HG03521 (cell line): ENCODE results near the gene DHRSX.
"Not testable (repeated sequence)": the region's sequence is repeated elsewhere in the genome, so short reads cannot be mapped to it uniquely, and the experiment has no call there.

ENCODE experiments used
- ATAC-seq: cut with Tn5 transposase; IDR thresholded peaks from one replicate; pipeline ENCODE4 v1.9.1; 2021; ENCODE audit warnings: mild to moderate bottlenecking, moderate library complexity; ENCODE audit not compliant: unreplicated experiment

Gene DHRSX

DNA sequence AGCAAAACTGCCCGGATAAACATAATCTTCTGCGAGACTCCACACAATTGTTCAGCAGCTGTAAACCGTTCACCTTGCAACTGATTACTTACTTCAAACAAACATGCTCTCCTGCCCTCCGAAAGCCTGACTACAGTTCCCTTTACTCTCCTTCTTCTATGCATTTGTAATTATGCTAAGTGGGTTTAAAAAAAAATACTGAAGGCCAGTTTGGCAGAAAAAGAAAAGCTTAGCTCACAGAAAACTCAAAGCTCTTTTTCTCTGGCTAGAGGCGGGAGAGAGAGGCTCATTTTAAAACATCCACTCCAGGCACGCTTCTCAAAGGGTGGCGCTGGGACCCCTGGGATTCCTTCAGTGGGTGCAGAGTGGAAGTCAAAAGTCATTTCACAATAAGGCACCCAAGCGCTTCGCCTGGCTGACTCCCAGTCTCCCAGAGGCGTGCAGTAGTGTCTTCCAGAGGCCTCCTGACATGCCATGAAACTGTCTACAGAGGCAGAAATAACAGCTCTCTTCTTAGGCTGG, 1.9 kb downstream of the DHRSX start:
- ATAC-seq = no peak

DNA sequence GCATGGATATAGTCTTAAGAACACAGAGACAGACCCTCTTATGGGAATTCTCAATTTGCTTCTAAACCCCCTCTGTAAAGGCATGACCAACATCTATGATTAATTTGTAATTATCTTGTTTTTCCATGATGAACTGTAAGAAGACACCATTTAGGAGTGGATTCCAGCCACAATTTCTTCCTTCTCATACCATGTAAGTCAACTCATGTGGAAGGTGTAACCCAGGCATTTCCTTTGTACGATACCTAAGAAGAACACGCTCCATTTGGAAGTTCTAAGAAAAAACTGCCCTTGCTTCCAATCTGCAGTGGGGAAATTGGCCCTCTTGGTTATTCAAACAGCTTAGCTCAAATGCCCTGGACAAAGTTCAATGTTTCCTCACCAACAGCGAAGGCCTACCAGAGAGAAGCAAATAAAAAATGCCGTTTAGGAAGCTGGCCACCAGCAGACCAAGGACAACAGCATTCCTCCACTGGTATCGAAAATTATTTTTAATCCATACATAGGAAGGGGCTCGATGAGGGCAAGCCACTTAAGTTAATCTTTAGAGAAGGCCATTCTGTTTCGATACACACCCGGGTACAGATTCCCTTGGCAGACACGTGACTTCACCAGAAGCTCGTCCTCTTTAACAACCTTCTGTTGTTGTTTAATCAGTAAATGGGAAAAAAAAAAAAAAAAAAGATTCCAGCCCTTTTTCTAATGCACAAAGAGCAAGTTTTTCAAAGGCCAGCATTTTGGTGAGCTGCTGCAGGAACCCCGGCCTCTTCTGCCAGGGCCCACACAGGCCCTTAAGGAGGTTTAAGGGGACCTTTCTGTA, 2.6 kb downstream of the DHRSX start:
- ATAC-seq = no peak

DNA sequence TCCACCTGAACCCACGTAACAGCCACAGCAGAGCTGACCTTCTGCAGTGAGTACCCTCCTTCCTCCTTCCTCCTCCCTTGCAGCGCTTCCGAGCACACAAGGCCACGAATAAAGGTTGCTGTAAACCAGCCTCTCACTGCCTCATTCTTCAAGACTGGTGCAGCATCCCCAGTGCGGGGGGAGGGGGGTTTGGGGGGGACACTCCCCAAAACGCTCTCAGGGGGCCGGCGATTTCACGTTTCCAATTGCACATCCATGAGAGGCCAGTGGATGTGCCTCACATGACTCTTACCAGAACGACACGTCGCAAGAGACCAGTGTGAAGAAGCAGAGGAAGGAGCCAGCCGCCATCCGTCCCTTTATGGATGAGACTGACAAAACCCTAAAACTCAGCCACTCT, 5.2 kb downstream of the DHRSX start:
- no peak for ATAC-seq

GRCh38 chrX:2492531-2493218, 8.1 kb downstream of the DHRSX start:
- no peak for ATAC-seq

- no peak for ATAC-seq
These were observed 10.1 kb downstream of the DHRSX start for GRCh38 chrX:2490634-2491033.

DNA sequence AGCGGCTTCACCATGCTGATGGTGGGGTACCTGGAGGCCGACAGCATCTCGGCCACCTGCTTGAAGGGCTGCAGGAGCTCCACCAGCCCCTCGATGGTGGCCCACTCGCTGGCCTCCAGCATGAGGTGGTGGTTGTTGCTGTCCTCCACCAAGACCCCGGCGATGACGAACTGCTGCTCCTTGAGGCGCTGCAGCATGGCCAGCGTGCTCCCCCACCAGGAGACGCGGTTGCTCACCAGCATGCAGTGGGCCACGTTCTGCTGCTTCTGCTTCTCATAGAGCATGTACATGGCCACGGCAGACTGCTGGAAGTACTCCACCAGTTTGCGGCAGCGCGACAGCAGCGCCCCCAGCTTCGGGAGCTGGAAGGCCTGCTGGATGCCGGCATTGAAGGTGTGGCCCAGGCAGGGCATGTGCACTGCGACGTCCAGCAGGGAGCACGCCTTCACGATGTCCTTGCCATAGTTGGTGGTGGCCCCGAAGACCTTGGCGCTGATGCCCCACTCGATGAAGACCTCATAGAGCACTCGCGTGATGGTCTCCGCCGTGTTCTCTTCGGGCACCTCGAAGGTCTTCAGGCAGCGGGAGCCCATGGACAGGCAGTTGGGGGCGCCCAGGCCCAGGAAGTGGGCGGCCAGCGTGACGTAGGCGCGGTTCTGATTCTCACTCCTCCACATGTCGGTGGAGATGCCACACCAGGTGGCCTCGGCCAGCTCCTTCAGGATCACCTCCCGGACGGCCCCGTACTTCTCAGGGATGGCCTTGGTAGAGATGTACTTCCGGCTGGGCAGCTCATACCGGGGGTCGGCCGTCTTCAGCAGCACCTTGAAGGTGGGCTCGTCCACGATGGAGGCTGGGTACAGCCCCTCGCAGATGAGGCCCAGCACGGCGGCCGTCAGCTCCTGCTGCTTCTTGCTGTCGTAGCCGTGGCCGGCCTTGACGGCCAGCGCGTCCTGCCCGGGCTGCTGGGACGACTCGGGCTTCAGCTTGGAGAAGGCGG, 11.0 kb downstream of the DHRSX start:
- ATAC-seq = no peak

GRCh38 chrX:2488621-2489285, 12.0 kb downstream of the DHRSX start:
- ATAC-seq = no peak

- ATAC-seq = no peak
These were observed 13.4 kb downstream of the DHRSX start for GRCh38 chrX:2487366-2487765.

DNA sequence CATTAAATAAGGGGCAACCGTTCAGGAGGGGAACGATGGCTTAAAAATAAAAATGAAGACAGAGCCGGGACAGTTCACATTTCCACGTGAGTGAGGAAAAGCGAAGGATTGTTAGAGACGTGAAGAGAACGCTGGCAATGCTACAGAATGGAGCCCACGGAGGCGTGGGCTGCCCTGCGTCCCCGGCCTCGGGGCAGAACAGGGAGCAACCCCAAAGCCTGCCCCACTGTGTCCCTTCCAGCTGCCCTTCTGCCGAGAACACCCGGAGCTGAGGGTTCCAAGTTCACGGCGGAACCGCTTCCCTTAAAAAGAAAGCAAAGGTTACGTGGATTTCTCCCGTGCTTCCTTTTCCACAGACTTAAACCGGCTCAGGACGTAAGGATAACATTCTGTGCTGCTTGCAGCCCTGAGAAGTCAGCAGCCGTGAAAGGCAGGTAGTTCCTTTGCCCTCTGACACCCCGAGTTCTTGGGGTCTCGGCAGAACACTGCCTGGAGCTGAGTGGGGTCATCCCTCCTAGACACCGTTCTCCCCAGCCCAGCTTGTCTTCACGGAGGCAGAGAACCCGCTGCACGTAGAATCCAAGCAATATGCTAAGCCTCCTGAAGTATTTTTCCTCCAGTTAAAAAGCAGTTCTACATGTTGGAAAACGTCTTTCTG, 14.2 kb downstream of the DHRSX start:
- no peak for ATAC-seq

DNA sequence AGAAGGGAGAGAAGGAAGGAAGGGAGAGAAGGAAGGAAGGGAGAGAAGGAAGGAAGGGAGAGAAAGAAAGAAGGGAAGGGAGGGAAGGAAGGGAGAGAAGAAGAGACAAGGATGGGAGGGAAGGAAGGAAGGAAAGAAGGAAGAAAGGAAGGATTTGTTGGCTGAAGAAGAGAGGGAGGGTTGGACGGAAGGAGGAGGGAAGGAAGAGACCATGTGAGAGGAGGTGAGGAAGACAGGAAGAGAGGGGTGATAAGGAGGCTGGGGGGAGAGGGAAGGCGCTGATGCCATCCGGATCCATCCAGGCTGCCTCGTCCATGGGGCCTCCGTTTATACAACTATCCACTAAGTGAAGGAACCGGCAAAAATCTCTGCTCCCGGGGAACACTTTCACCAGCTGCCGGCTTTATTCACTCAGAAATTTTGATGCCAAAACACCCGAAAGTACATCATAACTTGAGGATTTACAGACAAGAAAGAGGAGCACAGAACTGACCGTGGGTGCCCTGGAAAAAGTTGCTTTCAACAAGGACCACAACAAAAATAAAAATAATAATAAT, 14.9 kb downstream of the DHRSX start:
- no peak for ATAC-seq

DNA sequence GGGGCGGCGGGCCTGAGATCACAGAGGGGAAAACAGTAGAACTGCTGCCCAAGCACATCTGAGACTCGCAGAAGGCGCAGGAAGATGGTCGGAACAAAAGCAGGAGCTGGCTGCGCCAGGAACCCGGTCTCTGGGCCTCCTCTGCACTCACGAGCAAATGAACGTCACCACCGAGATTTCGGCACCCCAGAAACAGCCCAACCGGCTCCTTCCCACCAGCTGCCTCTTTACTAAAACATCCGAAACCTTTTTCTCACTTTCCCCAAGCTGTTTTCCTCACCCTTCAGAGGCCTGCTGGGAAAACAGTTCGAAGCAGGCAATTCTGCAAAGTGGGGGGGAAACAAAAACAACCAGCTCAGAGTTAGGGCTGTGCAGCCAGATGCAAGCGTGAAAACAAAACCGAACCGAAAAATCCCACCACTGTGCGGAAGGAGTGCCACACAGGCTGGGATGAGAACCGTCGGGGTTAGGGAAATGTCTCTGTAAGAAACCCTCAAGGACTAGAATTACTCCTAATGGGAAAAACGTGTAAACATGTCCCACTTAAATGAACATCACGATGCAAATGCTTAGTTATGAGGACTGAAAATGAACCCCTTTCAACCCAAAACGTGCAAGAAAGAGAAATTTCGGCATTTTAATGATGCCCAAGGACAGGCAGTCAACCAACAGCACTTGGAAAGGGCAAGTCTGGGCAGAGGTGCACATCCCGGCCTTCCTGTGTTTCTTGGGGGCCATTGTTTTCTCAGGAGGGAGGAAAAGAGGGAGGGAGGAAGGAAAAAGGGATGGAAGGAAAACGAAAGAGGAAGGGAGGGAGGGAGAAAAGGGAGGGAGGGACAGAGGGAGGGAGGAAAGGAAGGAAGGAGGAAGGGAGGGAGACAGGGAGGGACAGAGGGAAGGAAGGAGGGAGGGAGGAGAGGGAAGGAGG, 15.8 kb downstream of the DHRSX start:
- ATAC-seq = no peak

DNA sequence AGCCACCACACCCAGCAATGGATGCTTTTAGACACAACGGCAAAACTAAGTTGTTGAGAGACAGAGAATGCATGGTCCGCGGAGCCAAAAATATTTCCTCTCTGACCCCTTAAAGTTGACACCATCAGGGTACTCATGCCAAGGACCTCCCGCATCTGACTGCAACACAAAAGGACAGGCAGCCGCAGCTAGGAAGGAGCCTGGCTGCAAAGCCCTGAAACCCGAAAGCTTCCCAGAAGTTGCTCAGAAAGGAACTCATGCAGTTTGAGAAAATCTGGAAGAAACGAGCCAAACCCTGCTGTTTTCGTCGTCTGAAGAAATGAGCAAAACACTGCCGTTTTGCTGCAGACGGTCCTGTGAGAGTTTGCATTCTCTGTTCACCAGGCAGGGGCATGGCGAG, 16.5 kb downstream of the DHRSX start:
- no peak for ATAC-seq

DNA sequence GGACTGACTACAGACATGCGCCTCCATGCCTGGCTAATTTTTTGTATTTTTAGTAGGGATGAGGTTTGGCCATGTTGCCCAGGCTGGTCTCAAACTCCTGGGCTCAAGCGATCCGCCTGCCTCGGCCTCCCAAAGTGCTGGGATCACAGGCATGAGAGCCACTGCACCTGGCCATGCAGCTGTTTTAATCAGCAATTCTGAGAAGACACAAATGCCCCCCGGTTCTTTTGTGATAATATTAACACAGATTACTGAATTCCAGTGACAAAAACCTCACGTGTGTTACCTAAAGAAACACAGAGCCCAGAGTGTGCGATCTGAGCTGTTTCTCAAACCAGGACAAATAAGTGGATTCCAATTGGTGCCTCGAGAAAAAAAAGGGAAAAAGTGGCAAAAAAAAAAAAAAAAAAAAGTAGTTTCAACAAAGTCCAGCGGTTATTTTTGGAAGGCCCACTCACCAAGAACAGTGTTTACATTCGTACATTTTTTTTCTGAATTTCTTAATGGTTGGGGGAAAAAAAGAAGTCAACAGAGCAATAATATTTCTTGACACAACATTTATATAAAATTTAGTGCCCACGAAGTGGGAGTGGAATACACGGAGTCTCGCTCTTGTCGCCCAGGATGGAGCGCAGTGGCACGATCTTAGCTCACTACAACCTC, 17.2 kb downstream of the DHRSX start:
- ATAC-seq = no peak

DNA sequence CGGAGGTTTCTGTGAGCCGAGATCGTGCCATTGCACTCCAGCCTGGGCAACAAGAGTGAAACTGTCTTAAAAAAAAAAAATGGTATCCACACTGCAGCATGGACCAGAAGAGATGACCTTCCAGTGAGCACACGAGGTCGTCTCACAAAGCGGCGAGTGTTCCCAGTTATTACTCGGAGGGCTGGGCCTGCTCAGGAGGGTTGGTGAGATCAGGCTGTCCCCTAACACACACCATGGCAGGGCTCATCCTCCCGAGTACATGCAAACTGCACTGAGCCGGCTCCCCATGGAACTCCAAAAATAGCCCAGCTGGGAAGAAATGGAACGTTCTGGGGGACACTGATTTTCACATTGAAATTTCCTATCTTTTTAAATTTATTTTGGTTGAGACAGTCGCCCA, 19.2 kb downstream of the DHRSX start:
- ATAC-seq = not testable (repeated sequence)

DNA sequence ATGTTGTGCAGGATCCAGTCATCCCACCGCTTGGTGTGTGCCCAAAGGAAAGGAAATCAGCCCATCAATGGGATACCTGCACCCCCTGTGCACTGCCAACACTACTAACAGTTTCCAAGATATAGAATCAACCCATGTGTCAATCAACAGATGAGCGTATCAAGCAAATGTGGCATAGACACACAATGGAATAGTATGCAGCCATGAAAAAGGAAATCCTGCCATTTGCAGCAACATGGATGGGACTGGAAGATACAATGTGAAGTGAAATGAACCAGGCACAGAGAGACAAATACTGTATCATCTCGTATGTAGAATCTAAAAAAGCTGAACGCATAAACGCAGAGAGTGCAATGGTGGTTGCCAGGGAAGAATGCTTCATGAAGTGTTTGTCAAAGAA, 20.8 kb downstream of the DHRSX start:
- not testable (repeated sequence) for ATAC-seq

DNA sequence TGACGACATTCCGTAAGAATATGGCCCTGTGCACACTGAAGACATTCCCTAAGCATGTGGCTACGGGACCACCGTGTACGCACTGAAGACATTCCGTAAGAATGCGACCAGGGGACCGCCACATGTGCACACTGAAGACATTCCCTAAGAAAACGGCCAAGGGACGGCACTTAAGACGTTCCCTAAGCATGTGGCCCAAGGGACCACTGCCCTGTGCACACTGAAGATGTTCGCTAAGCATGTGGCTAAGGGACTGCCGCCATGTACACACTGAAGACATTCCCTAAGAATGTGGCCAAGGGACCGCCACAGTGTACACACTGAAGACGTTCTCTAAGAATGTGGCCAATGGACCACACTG, 21.4 kb downstream of the DHRSX start:
- ATAC-seq = no peak

DNA sequence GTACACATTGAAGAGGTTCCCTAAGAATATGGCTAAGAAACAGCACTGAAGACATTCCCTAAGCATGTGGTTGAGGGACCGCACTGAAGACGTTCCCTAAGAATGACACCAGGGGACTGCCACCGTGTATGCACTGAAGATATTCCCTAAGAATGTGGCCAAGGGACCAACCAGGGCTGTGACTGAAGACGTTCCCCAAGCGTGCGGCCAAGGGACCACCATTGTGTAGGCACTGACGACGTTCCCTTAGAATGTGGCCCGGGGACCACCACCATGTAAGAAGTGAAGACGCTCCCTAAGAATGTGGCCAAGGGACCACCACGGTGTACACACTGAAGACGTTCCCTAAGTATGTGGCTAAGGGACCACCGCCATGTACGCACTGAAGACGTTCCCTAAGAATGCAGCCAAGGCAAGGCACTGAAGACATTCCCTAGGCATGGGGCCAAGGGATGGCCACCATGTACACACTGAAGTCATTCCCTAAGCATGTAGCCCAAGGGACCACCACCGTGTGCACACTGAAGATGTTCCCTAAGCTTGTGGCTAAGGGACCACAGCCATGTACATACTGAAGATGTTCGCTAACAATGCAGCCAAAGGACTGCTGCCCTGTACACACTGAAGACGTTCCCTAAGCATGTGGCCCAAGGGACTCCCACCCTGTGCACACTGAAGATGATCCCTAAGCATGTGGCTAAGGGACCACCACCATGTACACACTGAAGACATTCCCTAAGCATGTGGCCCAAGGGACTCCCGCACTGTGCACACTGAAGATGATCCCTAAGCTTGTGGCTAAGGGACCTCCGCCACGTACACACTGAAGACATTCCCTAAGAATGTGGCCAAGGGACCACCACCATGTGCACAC, 22.0 kb downstream of the DHRSX start:
- ATAC-seq = no peak
